ENCODE measurements around the gene SRGAP2B.
"Not testable (repeated sequence)": the region's sequence is repeated elsewhere in the genome, so short reads cannot be mapped to it uniquely, and the experiment has no call there.

Gene SRGAP2B

GRCh38 chr1:144889450-144890115, 205.5 kb downstream of the SRGAP2B start:
- H3K9ac ChIP-seq (ENCODE audit: low read depth, low read length); H3K27me3 ChIP-seq (ENCODE audit: insufficient read depth, low read length); H3K4me3 ChIP-seq (ENCODE audit: low read length); H3K4me1 ChIP-seq (ENCODE audit: insufficient read depth, low read length); H3K36me3 ChIP-seq (ENCODE audit: insufficient read depth, low read depth, low read length); H3K9me3 ChIP-seq (ENCODE audit: insufficient read depth, low read depth, low read length); H3K27ac ChIP-seq (ENCODE audit: low read length): not testable (repeated sequence)

GRCh38 chr1:144883022-144883421, 212.1 kb downstream of the SRGAP2B start:
- H3K4me3 ChIP-seq (ENCODE audit: low read length) = peak overlapping the region; percentile 33; the same call in 1 of the 2 replicates
- not testable (repeated sequence) for H3K9ac ChIP-seq (ENCODE audit: low read depth, low read length)

GRCh38 chr1:144882343-144882742, 212.8 kb downstream of the SRGAP2B start:
- not testable (repeated sequence) for H3K27me3 ChIP-seq (ENCODE audit: insufficient read depth, low read length); H3K9me3 ChIP-seq (ENCODE audit: insufficient read depth, low read depth, low read length); H3K27ac ChIP-seq (ENCODE audit: low read length); H3K36me3 ChIP-seq (ENCODE audit: insufficient read depth, low read depth, low read length); H3K4me1 ChIP-seq (ENCODE audit: insufficient read depth, low read length); H3K4me3 ChIP-seq (ENCODE audit: low read length); H3K9ac ChIP-seq (ENCODE audit: low read depth, low read length)

More at GRCh38 chr1:144883022-144883421, 212.1 kb downstream of the SRGAP2B start:
- H3K36me3 ChIP-seq (ENCODE audit: insufficient read depth, low read depth, low read length); H3K4me1 ChIP-seq (ENCODE audit: insufficient read depth, low read length); H3K27me3 ChIP-seq (ENCODE audit: insufficient read depth, low read length); H3K9me3 ChIP-seq (ENCODE audit: insufficient read depth, low read depth, low read length); H3K27ac ChIP-seq (ENCODE audit: low read length): not testable (repeated sequence)

- not testable (repeated sequence) for H3K27me3 ChIP-seq (ENCODE audit: insufficient read depth, low read length); H3K9ac ChIP-seq (ENCODE audit: low read depth, low read length); H3K9me3 ChIP-seq (ENCODE audit: insufficient read depth, low read depth, low read length); H3K27ac ChIP-seq (ENCODE audit: low read length); H3K36me3 ChIP-seq (ENCODE audit: insufficient read depth, low read depth, low read length); H3K4me1 ChIP-seq (ENCODE audit: insufficient read depth, low read length); H3K4me3 ChIP-seq (ENCODE audit: low read length)
Observed at GRCh38 chr1:144858607-144859006, 236.5 kb downstream of the SRGAP2B start.

Data from iPS-20b (cell line).